ENCODE data around the gene NTSR1.

Gene NTSR1

GRCh38 chr20:62726276-62726675, 17.6 kb downstream of the NTSR1 start:
- no peak for DNase-seq (ENCODE audit: low read depth, low spot score)

GRCh38 chr20:62726716-62727583, 18.3 kb downstream of the NTSR1 start:
- DNase-seq (ENCODE audit: low read depth, low spot score): no peak

- DNase-seq (ENCODE audit: low read depth, low spot score): no peak
Observed at GRCh38 chr20:62727584-62728027, 19.0 kb downstream of the NTSR1 start.

GRCh38 chr20:62728028-62728780, 19.6 kb downstream of the NTSR1 start:
- DNase-seq (ENCODE audit: low read depth, low spot score): no peak

- no peak for DNase-seq (ENCODE audit: low read depth, low spot score)
Observed at GRCh38 chr20:62728781-62729300, 20.2 kb downstream of the NTSR1 start.

- DNase-seq (ENCODE audit: low read depth, low spot score): no peak
Observed at GRCh38 chr20:62730481-62730880, 21.8 kb downstream of the NTSR1 start.

GRCh38 chr20:62732031-62732760, 23.6 kb downstream of the NTSR1 start:
- DNase-seq (ENCODE audit: low read depth, low spot score): no peak

GRCh38 chr20:62732842-62733525, 24.3 kb downstream of the NTSR1 start:
- DNase-seq (ENCODE audit: low read depth, low spot score): no peak

- DNase-seq (ENCODE audit: low read depth, low spot score): no peak
Observed at GRCh38 chr20:62733526-62733842, 24.8 kb downstream of the NTSR1 start.

GRCh38 chr20:62733891-62734290, 25.3 kb downstream of the NTSR1 start:
- DNase-seq (ENCODE audit: low read depth, low spot score): no peak

- no peak for DNase-seq (ENCODE audit: low read depth, low spot score)
Observed at GRCh38 chr20:62734326-62734725, 25.7 kb downstream of the NTSR1 start.

GRCh38 chr20:62734881-62735280, 26.2 kb downstream of the NTSR1 start:
- no peak for DNase-seq (ENCODE audit: low read depth, low spot score)

- no peak for DNase-seq (ENCODE audit: low read depth, low spot score)
Observed at GRCh38 chr20:62735331-62735821, 26.7 kb downstream of the NTSR1 start.

GRCh38 chr20:62736026-62736406, 27.4 kb downstream of the NTSR1 start:
- no peak for DNase-seq (ENCODE audit: low read depth, low spot score)

GRCh38 chr20:62736407-62737071, 27.9 kb downstream of the NTSR1 start:
- no peak for DNase-seq (ENCODE audit: low read depth, low spot score)

- DNase-seq (ENCODE audit: low read depth, low spot score): no peak
Observed at GRCh38 chr20:62737271-62737811, 28.7 kb downstream of the NTSR1 start.

- no peak for DNase-seq (ENCODE audit: low read depth, low spot score)
Observed at GRCh38 chr20:62738025-62738881, 29.6 kb downstream of the NTSR1 start.

- DNase-seq (ENCODE audit: low read depth, low spot score): no peak
Observed at GRCh38 chr20:62739067-62739466, 30.4 kb downstream of the NTSR1 start.

GRCh38 chr20:62739581-62740285, 31.1 kb downstream of the NTSR1 start:
- DNase-seq (ENCODE audit: low read depth, low spot score): no peak

Measured in smooth muscle cell of the brain vasculature (primary cell).